Activated T-helper 2 cell treated with anti-CD3 and anti-CD28 coated beads, Interferon-gamma antibody, Interleukin-2, Interleukin-4, amounts not matched to agents 10 μg/mL and 5 μg/mL and 100 μg/mL, durations not matched to agents 14 hours and 24 hours and 36 hours (primary cell): ENCODE measurements around the gene KIAA0232. TPM values are rescaled to one million over a fixed set of nuclear protein-coding genes. Genes with fewer than 3 reads are reported as not detected.

ENCODE experiments used
- DNase-seq: peaks from one replicate; pipeline ENCODE4 v3.0.0; 2021; ENCODE audit warnings: low spot score
- H3K27ac Mint-ChIP-seq: one replicate; pipeline ENCODE4 v1.8.0; 2021; ENCODE audit warnings: mixed read lengths
- H3K27me3 Mint-ChIP-seq: one replicate; pipeline ENCODE4 v1.8.0; 2021; ENCODE audit warnings: low read depth, mixed read lengths
- H3K36me3 Mint-ChIP-seq: one replicate; pipeline ENCODE4 v1.8.0; 2021; ENCODE audit warnings: low read depth, mixed read lengths
- H3K4me1 Mint-ChIP-seq: one replicate; pipeline ENCODE4 v1.8.0; 2021; ENCODE audit warnings: low read depth, mixed read lengths
- H3K4me3 Mint-ChIP-seq: one replicate; pipeline ENCODE4 v1.8.0; 2021; ENCODE audit warnings: low read depth, mild to moderate bottlenecking, moderate library complexity, mixed read lengths
- H3K9me3 Mint-ChIP-seq: one replicate; pipeline ENCODE4 v1.8.0; 2021; ENCODE audit warnings: mixed read lengths
- intact Hi-C: fragments of 100-400 bp; cut with micrococcal nuclease; formaldehyde crosslinking; loops from one replicate; pipeline ENCODE4 v1.15.1; 2023
- total RNA-seq: library from RNA; stranded (reverse); gene quantifications from 2 replicates; pipeline ENCODE4 v1.2.3, GENCODE V29; 2022

KIAA0232 gene
- total RNA-seq, 1 donor from 2014 or later = 13.6 TPM

DNA sequence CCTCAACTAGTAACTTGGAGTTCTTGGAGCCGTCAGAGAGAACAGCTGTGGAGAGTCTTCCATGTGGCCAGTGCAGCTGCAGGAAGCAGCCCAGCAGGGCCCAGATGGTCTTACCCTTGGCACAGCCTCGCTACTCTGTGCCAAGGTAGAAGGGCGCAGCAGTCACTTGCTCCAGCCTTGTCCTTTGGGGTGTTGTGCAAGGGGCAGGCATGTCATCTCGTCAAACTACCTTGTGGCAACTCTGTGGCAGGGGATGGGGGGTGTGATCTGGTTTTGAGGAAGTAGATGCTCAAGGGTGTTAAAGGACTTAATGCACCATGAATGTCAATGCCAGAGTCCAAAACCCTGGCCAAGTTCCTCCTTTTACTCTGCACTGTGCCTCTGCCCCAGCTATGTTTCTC lies 92.9 kb downstream of the KIAA0232 start:
- intact Hi-C loops = no loop called here
- H3K4me3 Mint-ChIP-seq = no peak overlapping the region
- H3K27me3 Mint-ChIP-seq = no peaks in the 10 kb centered on the region
- peaks cover 2% of the 10 kb centered on the region for H3K4me1 Mint-ChIP-seq
- no peak overlapping the region for H3K27ac Mint-ChIP-seq
- DNase-seq = no peak
- H3K36me3 Mint-ChIP-seq = peaks cover 47% of the 10 kb centered on the region
- no peaks in the 10 kb centered on the region for H3K9me3 Mint-ChIP-seq

DNA sequence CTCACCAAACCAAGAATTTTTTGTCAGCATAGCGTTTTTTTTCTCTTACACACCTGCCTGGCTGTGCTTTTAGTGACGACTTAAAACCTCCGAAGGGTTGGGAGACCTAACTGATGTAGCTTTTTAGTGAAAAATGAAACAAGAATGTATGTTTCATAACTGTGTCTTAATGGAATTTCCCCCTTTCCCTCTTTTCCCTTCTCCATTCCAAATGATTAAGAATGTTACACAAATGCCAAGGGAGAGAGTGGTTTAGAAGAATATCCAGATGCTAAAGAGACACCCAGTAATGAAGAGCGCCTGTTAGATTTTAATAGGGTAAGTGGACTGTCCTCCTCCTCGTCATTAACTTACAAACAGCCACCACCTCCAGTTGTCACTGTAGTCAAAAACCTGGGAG lies 93.9 kb downstream of the KIAA0232 start:
- intact Hi-C loops = no loop called here
- no peak for DNase-seq
- peaks cover 2% of the 10 kb centered on the region for H3K4me1 Mint-ChIP-seq

DNA sequence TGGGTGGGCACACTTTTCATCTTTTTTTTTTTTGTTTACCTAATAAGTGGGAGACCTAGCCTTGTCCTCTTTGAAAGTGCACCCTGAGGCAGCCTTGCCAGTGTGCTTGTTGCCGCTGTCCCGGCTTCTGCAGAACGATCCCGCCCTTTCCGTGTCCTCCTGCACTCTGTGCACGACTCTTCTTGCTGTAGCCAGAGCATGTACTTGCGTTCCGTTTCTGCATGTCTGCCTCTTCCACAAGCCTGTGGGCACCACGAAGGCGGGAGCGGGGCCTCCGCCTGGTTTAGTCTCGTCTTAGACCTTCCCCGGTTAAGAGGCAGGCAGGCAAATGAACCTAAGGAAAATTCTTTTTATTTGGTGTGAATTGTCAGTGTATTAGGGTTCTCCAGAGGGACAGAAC lies 94.5 kb downstream of the KIAA0232 start:
- Mint-ChIP-seq H3K4me3 (no peak overlapping the region), H3K27ac (no peak overlapping the region), H3K4me1 (peaks cover 2% of the 10 kb centered on the region), H3K36me3 (peaks cover 53% of the 10 kb centered on the region), H3K27me3 (no peaks in the 10 kb centered on the region), H3K9me3 (no peaks in the 10 kb centered on the region)
- intact Hi-C loops = no loop called here
- DNase-seq = no peak

More for the DNA sequence above, 93.9 kb downstream of the KIAA0232 start:
- H3K27me3 Mint-ChIP-seq = no peaks in the 10 kb centered on the region
- no peak overlapping the region for H3K4me3 Mint-ChIP-seq
- H3K9me3 Mint-ChIP-seq = no peaks in the 10 kb centered on the region
- H3K36me3 Mint-ChIP-seq = peaks cover 53% of the 10 kb centered on the region
- no peak overlapping the region for H3K27ac Mint-ChIP-seq

DNA sequence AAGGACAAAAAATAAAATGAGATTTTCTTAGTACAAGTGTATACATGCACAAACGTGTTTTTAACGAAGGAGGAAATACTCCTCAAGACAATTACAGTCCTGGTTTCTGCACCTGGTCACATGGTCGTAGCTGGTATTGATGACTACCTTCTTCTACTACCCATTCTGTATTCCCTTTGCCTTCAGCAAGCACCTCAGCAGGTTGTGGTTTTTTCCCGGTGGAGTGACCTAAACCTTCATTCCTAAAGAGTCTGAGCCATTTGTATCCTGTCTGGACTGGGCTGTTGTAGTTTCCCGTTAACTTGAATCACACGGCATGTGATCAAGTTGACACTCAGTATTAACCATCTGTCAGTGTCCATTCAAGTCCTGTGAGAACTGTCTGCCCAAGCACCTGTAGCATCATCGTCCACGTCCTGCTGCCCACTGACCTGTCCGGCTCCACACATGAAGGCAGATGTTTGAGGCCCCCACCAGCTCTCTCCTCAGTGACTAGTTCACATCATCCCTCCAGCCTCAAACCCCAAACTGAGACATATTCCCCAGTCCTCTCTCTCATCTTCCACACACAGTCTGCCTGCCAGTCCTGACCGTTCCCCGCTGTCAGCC lies 96.0 kb downstream of the KIAA0232 start:
- DNase-seq = no peak
- peaks cover 2% of the 10 kb centered on the region for H3K4me1 Mint-ChIP-seq
- no peak overlapping the region for H3K27ac Mint-ChIP-seq
- no peaks in the 10 kb centered on the region for H3K27me3 Mint-ChIP-seq
- peaks cover 56% of the 10 kb centered on the region for H3K36me3 Mint-ChIP-seq
- no peaks in the 10 kb centered on the region for H3K9me3 Mint-ChIP-seq
- intact Hi-C loops = no loop called here
- H3K4me3 Mint-ChIP-seq = no peak overlapping the region

DNA sequence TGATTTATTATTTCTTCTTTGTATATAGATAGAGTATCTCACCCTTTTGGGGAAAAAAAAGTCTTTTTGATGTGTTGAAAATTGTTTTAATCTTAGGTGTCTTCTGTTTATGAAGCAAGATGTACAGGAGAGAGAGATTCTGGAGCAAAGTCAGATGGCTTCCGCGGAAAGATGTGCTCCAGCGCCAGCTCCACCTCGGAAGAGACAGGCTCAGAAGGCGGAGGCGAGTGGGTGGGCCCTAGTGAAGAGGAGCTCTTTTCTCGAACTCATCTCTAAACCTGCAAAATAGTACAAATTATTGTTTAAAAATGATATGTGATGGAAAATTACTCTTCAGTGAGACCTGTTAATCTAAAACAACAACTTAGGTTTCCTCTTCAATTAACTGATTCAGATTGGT lies 98.2 kb downstream of the KIAA0232 start:
- H3K4me1 Mint-ChIP-seq = no peaks in the 10 kb centered on the region
- peaks cover 56% of the 10 kb centered on the region for H3K36me3 Mint-ChIP-seq
- intact Hi-C loops = no loop called here
- DNase-seq = no peak
- H3K27me3 Mint-ChIP-seq = no peaks in the 10 kb centered on the region
- H3K4me3 Mint-ChIP-seq = no peak overlapping the region
- no peaks in the 10 kb centered on the region for H3K9me3 Mint-ChIP-seq
- no peak overlapping the region for H3K27ac Mint-ChIP-seq

DNA sequence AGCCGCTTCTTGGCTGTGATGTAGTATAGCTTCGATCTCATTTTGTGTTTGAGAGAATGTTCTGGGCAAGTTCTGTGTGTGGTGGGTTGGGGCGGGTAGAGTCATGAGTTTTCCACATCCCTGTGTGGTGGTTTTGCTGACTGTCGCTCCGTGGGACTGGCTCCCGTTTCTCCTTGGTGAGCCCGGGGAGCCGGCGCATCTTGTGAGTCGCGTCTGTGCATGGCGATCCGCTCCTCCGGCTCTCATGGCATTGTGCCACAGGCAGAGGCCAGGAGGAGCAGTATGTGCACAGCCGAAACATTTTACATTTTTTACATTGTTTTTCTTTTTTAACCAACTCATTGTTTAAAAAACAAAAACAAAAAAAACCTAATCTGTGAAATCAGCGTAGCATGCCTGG lies 99.4 kb downstream of the KIAA0232 start:
- H3K9me3 Mint-ChIP-seq = no peaks in the 10 kb centered on the region
- no peak for DNase-seq
- no peaks in the 10 kb centered on the region for H3K27me3 Mint-ChIP-seq

DNA sequence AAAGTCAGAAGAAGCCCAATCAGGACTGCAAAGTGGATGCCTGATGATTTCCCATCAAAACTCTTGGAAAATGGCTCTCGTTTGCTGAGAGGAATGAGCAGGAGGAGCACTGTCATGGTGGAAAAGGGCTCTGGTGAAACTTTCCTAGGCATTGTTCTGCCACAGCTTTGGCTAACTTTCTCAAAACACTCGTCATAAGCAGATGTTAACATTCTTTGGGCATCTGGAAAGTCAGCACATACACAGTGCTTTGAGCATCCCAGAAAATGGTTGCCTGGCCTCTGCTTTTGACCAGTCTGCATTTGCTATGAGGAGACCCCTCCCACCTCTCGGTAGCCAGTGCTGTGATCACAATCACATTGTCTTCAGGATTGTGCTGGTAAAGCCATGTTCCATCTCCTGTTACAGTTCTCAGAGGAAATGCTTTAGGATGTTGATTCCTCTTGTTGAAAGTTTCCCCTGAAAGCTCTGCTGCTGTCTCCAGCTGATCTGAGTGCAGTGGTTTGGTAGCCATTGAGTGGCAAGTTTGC lies 101.9 kb downstream of the KIAA0232 start:
- intact Hi-C loops = no loop called here
- Mint-ChIP-seq H3K27ac (no peak overlapping the region), H3K36me3 (peaks cover 23% of the 10 kb centered on the region), H3K9me3 (no peaks in the 10 kb centered on the region), H3K4me1 (no peaks in the 10 kb centered on the region), H3K4me3 (no peak overlapping the region), H3K27me3 (no peaks in the 10 kb centered on the region)
- no peak for DNase-seq

More for the DNA sequence above, 99.4 kb downstream of the KIAA0232 start:
- Mint-ChIP-seq H3K36me3 (peaks cover 46% of the 10 kb centered on the region), H3K4me1 (no peaks in the 10 kb centered on the region), H3K27ac (no peak overlapping the region), H3K4me3 (no peak overlapping the region)
- intact Hi-C loops = no loop called here

DNA sequence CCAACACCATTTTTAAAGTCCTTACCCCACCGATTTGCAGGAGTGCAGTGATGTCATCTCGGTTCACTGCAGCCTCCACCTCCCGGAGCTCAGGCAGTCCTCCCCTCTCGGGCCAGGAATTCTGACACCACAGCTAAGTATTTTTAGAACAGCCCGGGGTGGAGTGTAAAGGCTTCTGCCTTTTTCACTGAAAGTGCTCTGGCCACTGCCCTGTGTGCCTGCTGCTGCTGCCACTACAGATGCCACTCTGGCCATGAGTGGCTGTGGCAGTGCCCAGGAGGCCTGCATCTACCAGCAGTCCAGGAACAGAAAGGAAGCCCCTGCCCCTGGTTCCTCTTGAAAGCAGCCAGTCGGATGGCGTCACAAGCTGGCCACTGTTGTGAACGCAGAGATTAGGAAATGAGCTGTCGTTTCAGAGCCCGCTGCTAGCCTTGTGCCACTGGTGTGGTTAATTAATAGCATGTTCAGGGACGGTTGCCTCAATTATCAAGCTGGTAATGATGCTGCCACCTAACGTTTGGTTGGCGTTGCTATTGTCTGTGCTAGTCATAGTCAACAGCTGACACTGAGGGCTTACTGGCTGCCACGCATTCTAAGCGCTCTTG lies 103.5 kb downstream of the KIAA0232 start:
- H3K36me3 Mint-ChIP-seq = peaks cover 27% of the 10 kb centered on the region
- DNase-seq = no peak

DNA sequence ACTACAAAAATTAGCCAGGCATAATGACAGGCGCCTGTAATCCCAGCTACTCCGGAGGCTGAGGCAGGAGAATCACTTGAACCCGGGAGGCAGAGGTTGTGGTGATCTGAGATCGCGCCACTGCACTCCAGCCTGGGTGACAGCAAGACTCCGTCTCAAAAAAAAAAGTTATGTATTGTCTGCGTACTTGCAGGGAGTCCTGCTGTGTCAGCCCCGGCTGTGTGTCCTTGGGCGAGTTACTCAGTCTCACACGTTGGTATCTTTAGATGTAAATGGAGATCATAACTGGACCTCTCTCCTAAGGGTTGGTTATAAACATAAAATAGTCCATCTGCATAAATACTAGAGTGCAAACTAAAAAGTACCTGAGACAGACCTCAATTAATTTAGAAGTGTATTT lies 104.4 kb downstream of the KIAA0232 start:
- DNase-seq = no peak
- Mint-ChIP-seq H3K9me3 (peaks cover 12% of the 10 kb centered on the region), H3K27ac (no peak overlapping the region), H3K27me3 (no peaks in the 10 kb centered on the region), H3K4me1 (peaks cover 6% of the 10 kb centered on the region), H3K36me3 (peaks cover 20% of the 10 kb centered on the region), H3K4me3 (no peak overlapping the region)
- intact Hi-C loops = no loop called here

More for the DNA sequence above, 103.5 kb downstream of the KIAA0232 start:
- Mint-ChIP-seq H3K9me3 (peaks cover 12% of the 10 kb centered on the region), H3K4me3 (no peak overlapping the region), H3K27me3 (no peaks in the 10 kb centered on the region), H3K4me1 (no peaks in the 10 kb centered on the region), H3K27ac (no peak overlapping the region)
- intact Hi-C loops = no loop called here

DNA sequence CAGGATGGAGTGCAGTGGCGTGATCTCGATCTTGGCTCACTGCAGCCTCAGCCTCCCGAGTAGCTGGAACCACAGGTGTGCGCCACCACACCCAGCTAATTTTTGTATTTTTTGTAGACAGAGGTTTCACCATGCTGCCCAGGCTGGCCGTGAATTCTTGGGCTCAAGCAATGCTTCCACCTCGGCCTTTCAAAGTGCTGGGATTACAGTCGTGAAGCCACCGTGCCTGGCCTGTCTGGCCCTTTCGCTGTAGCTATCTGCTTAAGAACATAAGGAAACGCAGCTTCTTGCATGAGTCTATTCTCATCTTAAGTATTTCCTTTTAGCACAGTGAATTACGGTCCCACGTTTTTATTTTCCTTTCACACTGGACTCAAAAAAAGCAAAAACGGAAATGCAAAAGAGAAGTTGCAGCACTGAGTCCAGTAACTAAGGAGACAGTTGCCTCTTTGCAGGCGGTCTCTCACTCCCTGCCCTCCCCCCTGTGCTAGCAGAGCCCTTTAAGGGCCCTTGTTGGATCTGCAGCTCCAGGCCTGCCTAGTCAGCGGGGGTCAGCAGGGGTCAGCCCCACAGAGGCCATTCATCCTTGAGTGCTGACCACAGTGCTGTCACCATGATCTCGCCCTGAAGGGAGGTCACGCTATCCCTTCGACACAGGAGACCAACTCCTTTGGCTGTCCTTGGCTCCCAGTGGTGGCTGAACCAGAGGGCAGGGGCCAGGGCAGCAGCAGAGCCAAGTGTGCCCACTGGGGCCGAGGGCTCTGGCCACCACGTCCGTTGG lies 105.3 kb downstream of the KIAA0232 start:
- H3K9me3 Mint-ChIP-seq = peaks cover 12% of the 10 kb centered on the region
- intact Hi-C loops = no loop called here
- no peak overlapping the region for H3K27ac Mint-ChIP-seq
- peaks cover 13% of the 10 kb centered on the region for H3K4me1 Mint-ChIP-seq
- H3K36me3 Mint-ChIP-seq = peaks cover 15% of the 10 kb centered on the region
- H3K27me3 Mint-ChIP-seq = no peaks in the 10 kb centered on the region
- H3K4me3 Mint-ChIP-seq = no peak overlapping the region
- no peak for DNase-seq

DNA sequence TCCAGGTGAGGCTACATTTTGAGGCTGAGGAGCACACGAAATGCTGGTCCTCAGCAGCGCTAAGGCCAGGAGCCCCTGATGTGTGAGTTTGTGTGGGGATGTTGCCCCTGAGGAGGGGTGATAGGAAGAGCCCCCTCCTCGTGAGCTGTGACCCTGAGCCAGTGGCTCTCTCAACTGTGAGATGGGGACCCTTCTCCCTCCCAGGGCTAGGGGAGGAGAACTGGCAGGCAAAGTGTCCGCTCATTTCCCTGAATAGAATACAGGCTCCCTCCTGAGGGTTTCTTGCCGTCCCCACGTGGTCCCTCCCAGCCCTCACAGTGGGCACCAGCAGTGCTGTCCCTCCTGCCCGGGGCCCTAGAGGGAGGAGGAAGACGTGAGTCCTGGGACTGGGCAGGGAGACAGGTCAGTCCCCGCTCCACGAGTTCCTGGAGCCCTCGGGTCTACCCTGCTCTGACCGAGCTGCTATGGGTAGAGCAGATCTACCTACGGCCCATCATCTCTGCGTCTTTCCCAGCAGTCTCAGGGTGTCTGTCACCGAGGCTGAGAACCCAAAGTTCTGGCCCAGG lies 106.1 kb downstream of the KIAA0232 start:
- H3K27ac Mint-ChIP-seq = no peak overlapping the region
- H3K36me3 Mint-ChIP-seq = peaks cover 14% of the 10 kb centered on the region
- peaks cover 19% of the 10 kb centered on the region for H3K4me1 Mint-ChIP-seq
- no peaks in the 10 kb centered on the region for H3K27me3 Mint-ChIP-seq
- peaks cover 12% of the 10 kb centered on the region for H3K9me3 Mint-ChIP-seq
- no peak for DNase-seq
- intact Hi-C loops = no loop called here
- no peak overlapping the region for H3K4me3 Mint-ChIP-seq

DNA sequence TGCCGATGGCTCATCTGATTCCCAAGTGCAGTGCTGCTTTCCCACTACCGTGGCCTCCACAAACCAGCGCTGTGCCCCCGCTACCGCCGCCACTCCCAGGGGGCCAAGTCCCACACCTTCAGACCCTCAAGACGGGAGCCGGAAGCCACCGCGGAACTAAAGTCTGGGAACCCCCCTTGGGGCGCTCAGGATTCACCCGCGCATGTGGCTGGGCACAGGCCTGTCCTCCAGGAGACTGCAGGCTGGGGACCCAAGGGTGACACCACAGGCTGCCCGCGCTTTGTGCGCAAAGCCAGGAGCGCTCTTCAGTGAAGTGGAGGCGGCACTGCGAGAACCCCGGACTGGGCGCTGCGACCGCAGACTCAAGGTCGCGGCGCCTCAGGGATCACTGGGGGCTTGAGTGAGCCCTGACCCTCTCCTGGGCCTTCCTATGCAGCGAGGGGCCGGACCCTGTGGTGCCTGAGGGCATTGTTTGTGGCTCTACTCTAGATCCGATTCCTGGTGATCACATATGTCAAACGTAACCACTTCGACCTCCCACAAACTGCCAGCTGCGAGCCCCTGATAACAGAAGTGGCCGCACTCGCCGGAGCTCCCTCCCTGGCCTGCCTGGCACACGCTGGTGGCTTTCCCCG lies 106.7 kb downstream of the KIAA0232 start:
- intact Hi-C loops = no loop called here
- Mint-ChIP-seq H3K4me3 (no peak overlapping the region), H3K9me3 (peaks cover 12% of the 10 kb centered on the region), H3K27ac (no peak overlapping the region), H3K27me3 (no peaks in the 10 kb centered on the region), H3K36me3 (peaks cover 14% of the 10 kb centered on the region), H3K4me1 (peaks cover 21% of the 10 kb centered on the region)
- DNase-seq = no peak
